ENCODE data around the gene ARHGAP44. TPM values are rescaled to one million over a fixed set of nuclear protein-coding genes. Genes with fewer than 3 reads are reported as not detected.

Gene ARHGAP44
- total RNA-seq, 1 donor from 2014 or later: 8.7 TPM

DNA sequence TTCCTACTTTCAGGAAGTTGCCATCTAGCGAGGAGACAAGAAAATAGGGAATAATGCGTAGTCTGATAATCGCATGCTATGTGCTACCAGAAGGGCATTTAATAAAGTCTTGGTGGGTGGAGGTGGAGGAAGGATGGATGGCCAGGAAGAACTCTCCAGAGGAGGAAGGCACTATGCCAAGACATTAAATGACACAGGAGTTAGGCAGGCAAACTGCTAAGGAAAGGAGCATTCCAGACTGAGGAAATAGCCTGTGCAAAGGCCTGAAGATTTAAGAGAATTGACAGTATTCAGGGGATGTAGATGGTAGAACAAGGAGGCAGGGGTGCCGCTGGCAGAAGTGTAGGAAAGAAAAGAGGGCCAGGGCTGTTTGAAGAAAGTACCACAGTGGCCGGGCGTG, 19.3 kb upstream of the ARHGAP44 start:
- H3K27me3 Mint-ChIP-seq (ENCODE audit: insufficient read depth, low read depth): no peaks in the 10 kb centered on the region
- no peaks in the 10 kb centered on the region for H3F3A ChIP-seq (ENCODE audit: low read depth)
- TF ChIP-seq, protein P1, sequence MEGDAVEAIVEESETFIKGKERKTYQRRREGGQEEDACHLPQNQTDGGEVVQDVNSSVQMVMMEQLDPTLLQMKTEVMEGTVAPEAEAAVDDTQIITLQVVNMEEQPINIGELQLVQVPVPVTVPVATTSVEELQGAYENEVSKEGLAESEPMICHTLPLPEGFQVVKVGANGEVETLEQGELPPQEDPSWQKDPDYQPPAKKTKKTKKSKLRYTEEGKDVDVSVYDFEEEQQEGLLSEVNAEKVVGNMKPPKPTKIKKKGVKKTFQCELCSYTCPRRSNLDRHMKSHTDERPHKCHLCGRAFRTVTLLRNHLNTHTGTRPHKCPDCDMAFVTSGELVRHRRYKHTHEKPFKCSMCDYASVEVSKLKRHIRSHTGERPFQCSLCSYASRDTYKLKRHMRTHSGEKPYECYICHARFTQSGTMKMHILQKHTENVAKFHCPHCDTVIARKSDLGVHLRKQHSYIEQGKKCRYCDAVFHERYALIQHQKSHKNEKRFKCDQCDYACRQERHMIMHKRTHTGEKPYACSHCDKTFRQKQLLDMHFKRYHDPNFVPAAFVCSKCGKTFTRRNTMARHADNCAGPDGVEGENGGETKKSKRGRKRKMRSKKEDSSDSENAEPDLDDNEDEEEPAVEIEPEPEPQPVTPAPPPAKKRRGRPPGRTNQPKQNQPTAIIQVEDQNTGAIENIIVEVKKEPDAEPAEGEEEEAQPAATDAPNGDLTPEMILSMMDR (IDR thresholded peaks at IDR 0.05): no peak
- no peak for TF ChIP-seq EZH2phosphoT487 (IDR thresholded peaks at IDR 0.05)
- no peaks in the 10 kb centered on the region for H3K9me3 ChIP-seq (ENCODE audit: low read depth)
- no peak for DNase-seq (ENCODE audit: low spot score)
- H3K9me3 Mint-ChIP-seq: no peaks in the 10 kb centered on the region
- no peak overlapping the region for H3K4me3 Mint-ChIP-seq
- no peaks in the 10 kb centered on the region for H3K4me1 Mint-ChIP-seq
- H3K79me2 ChIP-seq (ENCODE audit: low read depth): no peaks in the 10 kb centered on the region
- peaks cover 11% of the 10 kb centered on the region for H3K4me1 ChIP-seq
- no peaks in the 10 kb centered on the region for H3K36me3 Mint-ChIP-seq
- no peak overlapping the region for H3K4me3 ChIP-seq
- no peaks in the 10 kb centered on the region for H3K27me3 ChIP-seq
- H3K27ac Mint-ChIP-seq: no peak overlapping the region
- no peaks in the 10 kb centered on the region for H3K36me3 ChIP-seq
- no peak overlapping the region for H2AFZ ChIP-seq (replicated peaks)
- H3K4me2 ChIP-seq: no peak overlapping the region
- H3K9ac ChIP-seq: no peak overlapping the region
- no peaks in the 10 kb centered on the region for H4K20me1 ChIP-seq (ENCODE audit: low read depth)
- no peak overlapping the region for H3K27ac ChIP-seq

DNA sequence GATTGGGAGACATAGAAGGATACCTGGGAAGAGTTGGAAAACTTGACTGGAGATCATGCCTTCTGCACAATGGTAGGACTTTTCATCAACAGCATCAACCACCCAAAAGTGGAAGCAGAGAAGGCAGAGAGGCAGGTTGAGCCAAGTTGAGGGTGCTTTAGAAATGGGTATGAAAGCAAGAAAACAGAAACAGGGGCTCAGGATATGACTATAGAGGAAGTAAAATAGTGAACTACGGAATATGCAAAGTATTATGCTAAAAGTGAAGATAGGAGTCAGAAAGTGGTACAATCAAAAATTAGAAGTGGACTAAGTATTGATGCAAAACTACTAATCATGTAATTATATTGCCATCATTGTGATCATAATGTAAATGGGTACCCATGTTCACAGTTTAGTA, 16.1 kb upstream of the ARHGAP44 start:
- H3K4me3 Mint-ChIP-seq: no peak overlapping the region
- no peak for DNase-seq (ENCODE audit: low spot score)
- H4K20me1 ChIP-seq (ENCODE audit: low read depth): no peaks in the 10 kb centered on the region
- no peak overlapping the region for H3K27ac Mint-ChIP-seq
- no peaks in the 10 kb centered on the region for H3K9me3 Mint-ChIP-seq
- no peaks in the 10 kb centered on the region for H3F3A ChIP-seq (ENCODE audit: low read depth)
- no peaks in the 10 kb centered on the region for H3K27me3 Mint-ChIP-seq (ENCODE audit: insufficient read depth, low read depth)
- H3K79me2 ChIP-seq (ENCODE audit: low read depth): no peaks in the 10 kb centered on the region
- H2AFZ ChIP-seq (replicated peaks): no peak overlapping the region
- H3K4me1 Mint-ChIP-seq: no peaks in the 10 kb centered on the region
- no peaks in the 10 kb centered on the region for H3K36me3 Mint-ChIP-seq
- H3K27ac ChIP-seq: no peak overlapping the region
- no peak overlapping the region for H3K4me2 ChIP-seq
- TF ChIP-seq EZH2phosphoT487 (IDR thresholded peaks at IDR 0.05) (no peak), EZH2 (IDR thresholded peaks at IDR 0.05) (no peak)
- TF ChIP-seq, protein P1 (IDR thresholded peaks at IDR 0.05): no peak
- no peak overlapping the region for H3K4me3 ChIP-seq
- H3K9ac ChIP-seq: no peak overlapping the region
- H3K9me3 ChIP-seq (ENCODE audit: low read depth): no peaks in the 10 kb centered on the region
- H3K4me1 ChIP-seq: peaks cover 9% of the 10 kb centered on the region
- no peaks in the 10 kb centered on the region for H3K36me3 ChIP-seq
- H3K27me3 ChIP-seq: no peaks in the 10 kb centered on the region

DNA sequence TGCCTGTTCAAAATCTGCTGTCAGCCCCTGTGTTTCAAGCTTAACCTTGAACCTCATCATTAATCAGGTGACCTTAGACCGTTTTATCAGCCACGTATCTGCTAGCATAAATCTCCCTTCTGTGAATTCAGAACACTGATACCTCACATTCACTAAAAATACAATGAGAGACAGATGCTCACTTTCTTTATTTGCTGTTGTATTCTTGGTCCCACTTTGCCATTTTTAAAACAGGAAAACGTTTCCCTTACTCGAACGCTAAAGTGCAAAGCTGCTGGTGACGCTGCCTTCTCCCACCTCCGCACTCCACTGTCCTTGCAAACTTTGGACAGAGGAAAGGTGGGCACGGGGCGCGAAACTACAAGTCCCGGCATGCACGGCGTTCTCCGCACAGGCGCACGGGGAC, 220 bp upstream of the ARHGAP44 start:
- Histone ChIP-seq H3K4me2 (peak overlapping the region; percentile 94), H3K9me3 (ENCODE audit: low read depth) (no peaks in the 10 kb centered on the region), H3K27ac (no peak overlapping the region), H3K4me3 (peak overlapping the region; percentile 88), H3F3A (ENCODE audit: low read depth) (peaks cover 4% of the 10 kb centered on the region), H2AFZ (replicated peaks) (peak overlapping the region; percentile 95), H4K20me1 (ENCODE audit: low read depth) (peaks cover 11% of the 10 kb centered on the region), H3K4me1 (peaks cover 8% of the 10 kb centered on the region), H3K27me3 (peaks cover 38% of the 10 kb centered on the region), H3K79me2 (ENCODE audit: low read depth) (peaks cover 30% of the 10 kb centered on the region), H3K36me3 (no peaks in the 10 kb centered on the region), H3K9ac (no peak overlapping the region)
- no peak for DNase-seq (ENCODE audit: low spot score)
- Mint-ChIP-seq H3K4me1 (peaks cover 7% of the 10 kb centered on the region), H3K36me3 (peaks cover 2% of the 10 kb centered on the region), H3K4me3 (peak overlapping the region; percentile 78), H3K27me3 (ENCODE audit: insufficient read depth, low read depth) (peaks cover 4% of the 10 kb centered on the region), H3K27ac (no peak overlapping the region), H3K9me3 (no peaks in the 10 kb centered on the region)
- TF ChIP-seq, protein P1 (IDR thresholded peaks at IDR 0.05): no peak
- TF ChIP-seq EZH2phosphoT487 (IDR thresholded peaks at IDR 0.05): no peak
- TF ChIP-seq EZH2 (IDR thresholded peaks at IDR 0.05): no peak
